ENCODE results near the gene RPUSD2. TPM values are rescaled to one million over a fixed set of nuclear protein-coding genes. Genes with fewer than 3 reads are reported as not detected.

Gene RPUSD2
- total RNA-seq, 1 experiment from 2014 or later, result 9.2 TPM

DNA sequence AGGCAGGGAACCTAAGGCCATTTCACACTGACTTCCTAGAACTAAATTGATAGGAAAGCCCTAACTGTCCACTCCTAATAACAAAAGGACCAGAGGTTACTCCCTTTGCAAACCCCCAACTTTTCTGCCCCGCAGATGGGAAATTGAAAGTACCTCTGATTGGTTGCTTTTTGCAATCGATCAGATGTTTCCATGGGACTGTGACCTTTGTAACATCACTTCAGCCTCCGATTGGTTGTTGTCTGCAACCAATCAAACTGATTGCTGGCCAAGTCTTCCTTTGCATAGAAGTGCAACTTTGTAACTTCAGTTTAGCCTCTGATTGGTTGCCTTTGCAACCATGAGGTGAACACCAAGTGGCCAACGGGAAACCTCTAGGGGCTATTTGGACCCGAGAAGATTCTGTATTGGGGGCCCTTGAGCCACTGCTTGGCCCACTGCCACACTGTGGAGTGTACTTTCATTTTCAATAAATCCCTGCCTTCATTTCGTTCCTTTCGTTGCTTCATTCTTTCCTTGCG lies 13.7 kb downstream of the RPUSD2 start:
- peak overlapping the region; percentile 65 for H3K4me3 Mint-ChIP-seq (ENCODE audit: low read depth, unreplicated experiment)
- H3K36me3 Mint-ChIP-seq (ENCODE audit: insufficient read depth, unreplicated experiment), result peaks cover 13% of the 10 kb centered on the region
- CTCF ChIA-PET, result interaction anchor here (0.6 kb wide), 1 partner anchor 95 kb away, joined by 3 read pairs; no protein-coding TSS in a partner anchor
- DNase-seq, result peak; percentile 57
- no TSS peak for BruUV-seq (replicated peaks)
- intact Hi-C loops (cut with micrococcal nuclease; ENCODE audit: unreplicated experiment), result no loop called here
- peak overlapping the region; percentile 70 for H3K27ac Mint-ChIP-seq (ENCODE audit: unreplicated experiment)
- H3K27me3 Mint-ChIP-seq (ENCODE audit: unreplicated experiment), result no peaks in the 10 kb centered on the region
- H3K4me1 Mint-ChIP-seq (ENCODE audit: low read depth, unreplicated experiment), result no peaks in the 10 kb centered on the region
- TF ChIP-seq CTCF (IDR thresholded peaks at IDR 0.05; ENCODE audit: unreplicated experiment), result no peak
- H3K9me3 Mint-ChIP-seq (ENCODE audit: low read depth, unreplicated experiment), result no peaks in the 10 kb centered on the region

DNA sequence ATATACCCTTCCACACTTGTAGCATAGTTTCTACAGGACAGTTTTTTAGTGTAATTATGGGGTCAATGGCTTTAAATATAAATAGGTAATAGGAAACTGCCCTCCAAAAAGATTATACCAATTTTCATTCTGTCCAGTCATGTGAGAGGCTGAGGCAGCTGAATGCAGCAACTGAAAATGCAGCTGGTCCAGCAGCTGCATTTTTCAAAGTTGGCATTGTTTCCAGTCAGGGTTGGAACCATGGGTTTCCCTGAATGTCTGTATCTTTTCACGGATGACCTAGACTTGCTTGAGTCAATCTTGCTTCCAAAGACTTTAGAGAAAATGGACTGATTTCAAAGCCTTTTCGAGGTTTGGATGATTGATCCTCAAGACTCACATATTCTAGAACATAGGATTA lies 15.1 kb downstream of the RPUSD2 start:
- Mint-ChIP-seq H3K9me3 (ENCODE audit: low read depth, unreplicated experiment) (no peaks in the 10 kb centered on the region), H3K27me3 (ENCODE audit: unreplicated experiment) (no peaks in the 10 kb centered on the region), H3K27ac (ENCODE audit: unreplicated experiment) (no peak overlapping the region), H3K4me3 (ENCODE audit: low read depth, unreplicated experiment) (peak overlapping the region; percentile 65), H3K36me3 (ENCODE audit: insufficient read depth, unreplicated experiment) (peaks cover 13% of the 10 kb centered on the region), H3K4me1 (ENCODE audit: low read depth, unreplicated experiment) (peaks cover under 1% of the 10 kb centered on the region)
- no peak for TF ChIP-seq CTCF (IDR thresholded peaks at IDR 0.05; ENCODE audit: unreplicated experiment)
- BruUV-seq (replicated peaks), result no TSS peak
- CTCF ChIA-PET, result no interaction called here
- DNase-seq, result no peak
- intact Hi-C loops (cut with micrococcal nuclease; ENCODE audit: unreplicated experiment), result no loop called here

GRCh38 chr15:40590667-40591050 lies 21.6 kb downstream of the RPUSD2 start:
- no peaks in the 10 kb centered on the region for H3K9me3 Mint-ChIP-seq (ENCODE audit: low read depth, unreplicated experiment)
- intact Hi-C loops (cut with micrococcal nuclease; ENCODE audit: unreplicated experiment), result no loop called here
- H3K27ac Mint-ChIP-seq (ENCODE audit: unreplicated experiment), result peak overlapping the region; percentile 82
- peak overlapping the region; percentile 84 for H3K4me3 Mint-ChIP-seq (ENCODE audit: low read depth, unreplicated experiment)
- peak; percentile 1 for DNase-seq
- BruUV-seq (replicated peaks), result no TSS peak
- peaks cover 20% of the 10 kb centered on the region for H3K4me1 Mint-ChIP-seq (ENCODE audit: low read depth, unreplicated experiment)
- no peaks in the 10 kb centered on the region for H3K27me3 Mint-ChIP-seq (ENCODE audit: unreplicated experiment)
- TF ChIP-seq CTCF (IDR thresholded peaks at IDR 0.05; ENCODE audit: unreplicated experiment), result no peak
- H3K36me3 Mint-ChIP-seq (ENCODE audit: insufficient read depth, unreplicated experiment), result peaks cover 23% of the 10 kb centered on the region
- CTCF ChIA-PET, result interaction anchor here (1.5 to 1.7 kb wide), 2 partner anchors 22 to 26 kb away, joined by 4 to 6 read pairs; partner anchors contain the start of genes CCDC32 and RPUSD2

- no peak for TF ChIP-seq CTCF (IDR thresholded peaks at IDR 0.05; ENCODE audit: unreplicated experiment)
- CTCF ChIA-PET, result interaction anchor here (1.7 kb wide), 1 partner anchor 22 kb away, joined by 4 read pairs; the partner anchor contains the start of gene RPUSD2
- Mint-ChIP-seq H3K4me3 (ENCODE audit: low read depth, unreplicated experiment) (peak overlapping the region; percentile 84), H3K36me3 (ENCODE audit: insufficient read depth, unreplicated experiment) (peaks cover 23% of the 10 kb centered on the region), H3K27ac (ENCODE audit: unreplicated experiment) (no peak overlapping the region), H3K27me3 (ENCODE audit: unreplicated experiment) (no peaks in the 10 kb centered on the region), H3K4me1 (ENCODE audit: low read depth, unreplicated experiment) (peaks cover 20% of the 10 kb centered on the region), H3K9me3 (ENCODE audit: low read depth, unreplicated experiment) (no peaks in the 10 kb centered on the region)
- BruUV-seq (replicated peaks), result no TSS peak
- DNase-seq, result no peak
- intact Hi-C loops (cut with micrococcal nuclease; ENCODE audit: unreplicated experiment), result no loop called here
Measured at GRCh38 chr15:40591389-40591788, 22.3 kb downstream of the RPUSD2 start.
